Measurements from ENCODE around the gene GSG1L.

GRCh38 chr16:27963471-27963965 lies 100.0 kb downstream of the GSG1L start:
- TF ChIP-seq POLR2AphosphoS5 (IDR thresholded peaks at IDR 0.05; ENCODE audit: control insufficient read depth, insufficient read depth, low read depth, low read length) (no peak), EP300 (IDR thresholded peaks at IDR 0.05; ENCODE audit: low read length) (no peak)

Data from K562 (cell line).